Measurements from ENCODE around the gene PLIN5.

GRCh38 chr19:4505570-4506448 lies 29.2 kb downstream of the PLIN5 start:
- no peak for TF ChIP-seq CTCF (conservative IDR thresholded peaks at IDR 0.05 in 1 of 2, IDR thresholded peaks at IDR 0.05 in 1 of 2; ENCODE audit: extremely low read depth in 1 of 2, insufficient read depth in 1 of 2, low read depth in 1 of 2, low read length in 2 of 2)
- TF ChIP-seq EZH2 (IDR thresholded peaks at IDR 0.05; ENCODE audit: borderline replicate concordance, low read length) = no peak
